GM12878 (cell line): Measurements from ENCODE around the gene PNLIPRP2. TPM values are rescaled to one million over a fixed set of nuclear protein-coding genes. Genes with fewer than 3 reads are reported as not detected.

ENCODE experiments used
- ATAC-seq: fragments of 200-7000 bp; cut with Tn5 transposase; 3 replicates; pipeline ENCODE4 v1.9.1; 2020; ENCODE audit warnings: mild to moderate bottlenecking, moderate library complexity
- BruUV-seq: library from RNA; stranded (reverse); fragments of 400-500 nt; replicated peaks from 2 replicates; lab custom pipeline; 2021; lab: Mats Ljungman, UMichigan
- CTCF ChIA-PET: fragments of 300-600 bp; sonication (Branson Sonifier 250); formaldehyde crosslinking; extraction: SDS; loops from one replicate; lab custom pipeline; 2021; ENCODE audit warnings: inconsistent platforms; lab: Yijun Ruan, JAX
- POLR2A ChIA-PET: fragments of 350-600 bp; formaldehyde crosslinking; extraction: SDS; loops from one replicate; lab custom pipeline; 2021; ENCODE audit warnings: inconsistent platforms; lab: Charles Lee
- RAD21 ChIA-PET: fragments of 300-600 bp; sonication (Branson Sonifier 250); formaldehyde crosslinking; loops from one replicate; lab custom pipeline; 2023; ENCODE audit warnings: antibody characterized with exemption; ENCODE audit not compliant: unreplicated experiment; lab: Charles Lee
- SMC1A ChIA-PET: fragments of 300-600 bp; sonication (Branson Sonifier 250); formaldehyde crosslinking; loops from one replicate; lab custom pipeline; 2023; ENCODE audit not compliant: unreplicated experiment, uncharacterized antibody; lab: Charles Lee
- DNase-seq: peaks from one replicate; pipeline ENCODE4 v3.0.0-alpha.2; 2011; ENCODE audit warnings: low read depth, low spot score
- FAIRE-seq: peaks from 3 replicates; lab custom pipeline; 2011; peaks lifted over from hg19 to GRCh38; lab: Jason Lieb, UNC
- H2AFZ ChIP-seq: 2 replicates; pipeline ENCODE4 v1.6.0; 2011; ENCODE audit warnings: low read depth, low read length, control low read depth; ENCODE audit not compliant: control insufficient read depth
- H3K27ac ChIP-seq: 2 replicates; pipeline ENCODE4 v1.5.1; 2011; ENCODE audit warnings: control low read depth; ENCODE audit not compliant: control insufficient read depth, insufficient read depth
- H3K27me3 ChIP-seq, 2 experiments: replicated peaks in 1 of 2; 2 replicates each; pipeline versions ENCODE4 v1.6.0 to v1.6.1; 2011; ENCODE audit warnings: low read length in 1 of 2; ENCODE audit not compliant: control insufficient read depth in 2 of 2, insufficient read depth in 2 of 2
- H3K36me3 ChIP-seq, 2 experiments: 2 replicates each; pipeline ENCODE4 v1.5.1; 2011; ENCODE audit warnings: low read length in 1 of 2; ENCODE audit not compliant: control insufficient read depth in 2 of 2, insufficient read depth in 2 of 2
- H3K4me1 ChIP-seq: 2 replicates; pipeline ENCODE4 v1.6.1; 2011; ENCODE audit warnings: mild to moderate bottlenecking, low read length, moderate library complexity, mixed read lengths; ENCODE audit not compliant: control insufficient read depth, insufficient read depth
- H3K4me2 ChIP-seq: 2 replicates; pipeline ENCODE4 v1.6.0; 2011; ENCODE audit warnings: control low read depth; ENCODE audit not compliant: control insufficient read depth, insufficient read depth
- H3K4me3 ChIP-seq: fragments of 200-600 bp; sonication (generic); 2 replicates; pipeline ENCODE4 v1.5.1; 2016
- H3K79me2 ChIP-seq: 2 replicates; pipeline ENCODE4 v1.6.0; 2011; ENCODE audit warnings: low read length; ENCODE audit not compliant: control insufficient read depth, insufficient read depth
- H3K9ac ChIP-seq: 2 replicates; pipeline ENCODE4 v1.8.0; 2011; ENCODE audit warnings: low read length, control low read depth, mixed read lengths; ENCODE audit not compliant: control insufficient read depth, insufficient read depth
- H3K9me3 ChIP-seq: replicated peaks from 3 replicates; pipeline ENCODE4 v1.5.1; 2011; ENCODE audit warnings: mild to moderate bottlenecking, low read length; ENCODE audit not compliant: control insufficient read depth, insufficient read depth
- H4K20me1 ChIP-seq: 2 replicates; pipeline ENCODE4 v1.6.0; 2011; ENCODE audit not compliant: control insufficient read depth, insufficient read depth
- BRCA1 ChIP-seq: IDR thresholded peaks from 2 replicates; pipeline ENCODE4 v1.6.1; 2011; ENCODE audit warnings: low read depth, low read length, improper control_type of control experiment
- CEBPZ ChIP-seq: fragments of 150-350 bp; IDR thresholded peaks from 2 replicates; pipeline ENCODE4 v1.6.1; 2016; ENCODE audit warnings: low read depth, low read length
- CHD1 ChIP-seq: IDR thresholded peaks from 2 replicates; pipeline ENCODE4 v1.6.1; 2012; ENCODE audit warnings: low read depth, low read length, improper control_type of control experiment
- CUX1 ChIP-seq: IDR thresholded peaks from 2 replicates; pipeline ENCODE4 v1.6.1; 2012; ENCODE audit warnings: improper control_type of control experiment, low read depth, low read length; ENCODE audit not compliant: insufficient replicate concordance
- HDAC6 ChIP-seq: fragments of 200-600 bp; sonication (generic); IDR thresholded peaks from one replicate; pipeline ENCODE4 v1.8.0; 2017; ENCODE audit warnings: antibody characterized with exemption; ENCODE audit not compliant: unreplicated experiment
- MTA3 ChIP-seq: IDR thresholded peaks from 2 replicates; pipeline ENCODE4 v1.6.1; 2012; ENCODE audit warnings: low read length, inconsistent platforms, borderline replicate concordance
- POU2F2 ChIP-seq: IDR thresholded peaks from 3 replicates; pipeline ENCODE4 v1.6.1; 2011; ENCODE audit warnings: low read depth, mild to moderate bottlenecking, low read length, borderline replicate concordance
- RCOR1 ChIP-seq: conservative IDR thresholded peaks from 2 replicates; pipeline ENCODE4 v1.6.1; 2012; ENCODE audit warnings: low read depth, low read length, improper control_type of control experiment
- RFX5 ChIP-seq: IDR thresholded peaks from 2 replicates; pipeline ENCODE4 v1.6.1; 2011; ENCODE audit warnings: low read depth, low read length, improper control_type of control experiment
- ZZZ3 ChIP-seq: IDR thresholded peaks from 2 replicates; pipeline ENCODE4 v1.6.1; 2011; ENCODE audit warnings: low read depth; ENCODE audit not compliant: control insufficient read depth, insufficient read length
- WGBS: methylation state at CpG from one replicate; pipeline ENCODE4 v1.1.6; 2016; ENCODE audit warnings: low lambda C conversion rate; ENCODE audit not compliant: insufficient replicate concordance, insufficient coverage; ENCODE audit errors: missing lambda C conversion rate; 5-methylcytosine and 5-hydroxymethylcytosine counted together
- in situ Hi-C: fragments of 300-500 bp; cut with MboI; formaldehyde crosslinking; loops from 9 replicates; pipeline ENCODE4 v1.14.3; 2018; ENCODE audit warnings: mixed read lengths
- intact Hi-C: fragments of 100-400 bp; cut with micrococcal nuclease; formaldehyde crosslinking; loops from one replicate; pipeline ENCODE4 v1.14.2; 2022; ENCODE audit not compliant: unreplicated experiment
- polyA plus RNA-seq, 11 experiments: library from polyadenylated mRNA; depleted of rRNA in 4 of 11; unstranded in 6 of 11; stranded (reverse) in 5 of 11; fragments of >200 nt; fragmentation: Nextera tagmentation in 4 of 11; fragmentation: Illumina TruSeq in 1 of 11; extraction: Ambion mirVana in 4 of 11; extraction: Trizol in 1 of 11; gene quantifications; 1 replicate in 1 of 11; 2 replicates in 10 of 11; pipeline versions ENCODE4 v1.2.1 to v1.2.3, GENCODE V29; 2011 to 2016; ENCODE audit warnings: inconsistent platforms in 2 of 11, missing spikeins in 2 of 11, low read depth in 1 of 11
- total RNA-seq, 4 experiments: library from RNA; depleted of rRNA in 3 of 4; stranded (reverse); fragments of >200 nt in 3 of 4; fragmentation: Illumina TruSeq in 1 of 4; extraction: Trizol in 1 of 4; gene quantifications; 2 replicates each; pipeline versions ENCODE4 v1.2.1 to v1.2.3, GENCODE V29; 2013 to 2021
- TF ChIP-seq, protein P1 (sequence below): fragments of 150-350 bp; IDR thresholded peaks from 2 replicates; pipeline ENCODE4 v1.6.1; 2014; ENCODE audit warnings: mild to moderate bottlenecking, low read depth, low read length

The PNLIPRP2 gene
- total and polyA plus RNA-seq, 10 of the 15 experiments (the other 5 are each of a cell fraction or from before 2014, with no cell fraction given), result 0.33 TPM; not detected in 9

DNA sequence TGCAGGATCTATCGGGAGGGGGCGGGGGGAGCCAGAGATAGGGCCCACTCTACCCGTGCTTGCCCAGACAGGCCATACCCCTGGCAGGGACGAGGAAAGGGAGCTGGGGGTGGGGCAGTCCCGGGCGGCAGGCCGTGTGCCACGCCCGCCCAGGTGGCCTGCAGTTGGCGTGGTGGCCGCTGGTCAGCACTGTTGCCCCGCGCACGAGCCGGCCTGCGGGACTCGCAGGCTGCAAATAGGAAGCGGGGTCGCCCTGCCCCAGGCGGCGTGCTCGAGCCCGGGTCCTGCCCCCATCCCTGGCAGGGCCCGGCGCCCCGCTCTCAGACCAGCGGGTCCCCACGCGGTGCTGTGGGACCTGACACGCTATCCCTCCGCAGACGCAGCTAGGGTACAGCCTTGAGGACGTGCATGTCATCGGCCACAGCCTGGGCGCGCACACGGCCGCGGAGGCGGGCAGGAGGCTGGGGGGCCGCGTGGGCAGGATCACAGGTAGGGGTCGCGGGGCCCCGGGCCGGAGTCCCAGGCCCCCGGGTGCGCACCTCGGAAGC, 6.7 kb downstream of the PNLIPRP2 start:
- Histone ChIP-seq H3K27me3 (no peaks in the 10 kb centered on the region; a peak in 2 of 4 replicates), H2AFZ (no peak overlapping the region), H3K27ac (no peak overlapping the region), H3K9me3 (no peaks in the 10 kb centered on the region), H3K9ac (no peak overlapping the region), H3K36me3 (no peaks in the 10 kb centered on the region), H3K4me1 (no peaks in the 10 kb centered on the region), H3K79me2 (no peaks in the 10 kb centered on the region), H4K20me1 (no peaks in the 10 kb centered on the region), H3K4me3 (no peak overlapping the region), H3K4me2 (no peak overlapping the region)
- ChIA-PET SMC1A (no interaction called here), RAD21 (no interaction called here), POLR2A (interaction anchor here (0.6 kb wide), 1 partner anchor 86 kb away, joined by 4 read pairs; no protein-coding TSS in a partner anchor), CTCF (no interaction called here)
- TF ChIP-seq RCOR1 (no peak), CUX1 (no peak), HDAC6 (no peak), CHD1 (no peak), RFX5 (no peak), CEBPZ (no peak), ZZZ3 (no peak), POU2F2 (no peak), BRCA1 (no peak), MTA3 (no peak)
- TF ChIP-seq, protein P1, sequence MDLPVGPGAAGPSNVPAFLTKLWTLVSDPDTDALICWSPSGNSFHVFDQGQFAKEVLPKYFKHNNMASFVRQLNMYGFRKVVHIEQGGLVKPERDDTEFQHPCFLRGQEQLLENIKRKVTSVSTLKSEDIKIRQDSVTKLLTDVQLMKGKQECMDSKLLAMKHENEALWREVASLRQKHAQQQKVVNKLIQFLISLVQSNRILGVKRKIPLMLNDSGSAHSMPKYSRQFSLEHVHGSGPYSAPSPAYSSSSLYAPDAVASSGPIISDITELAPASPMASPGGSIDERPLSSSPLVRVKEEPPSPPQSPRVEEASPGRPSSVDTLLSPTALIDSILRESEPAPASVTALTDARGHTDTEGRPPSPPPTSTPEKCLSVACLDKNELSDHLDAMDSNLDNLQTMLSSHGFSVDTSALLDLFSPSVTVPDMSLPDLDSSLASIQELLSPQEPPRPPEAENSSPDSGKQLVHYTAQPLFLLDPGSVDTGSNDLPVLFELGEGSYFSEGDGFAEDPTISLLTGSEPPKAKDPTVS, result no peak
- BruUV-seq, result no TSS peak
- in situ Hi-C loops, result no loop called here
- DNase-seq (no peak), FAIRE-seq (no peak), ATAC-seq (no peak)
- intact Hi-C loops, result no loop called here
- WGBS, result 38% methylated on average over 40 of the region's 49 CpGs
